Upper lobe of left lung (tissue), 4 donors: ENCODE data around the gene NTN1.

Experiments
- CTCF ChIP-seq, 6 experiments: fragments of 450-650 bp in 4 of 6; fragments of 200-600 bp in 2 of 6; sonication (generic) in 2 of 6; IDR thresholded peaks; one replicate each; pipeline ENCODE4 v1.5.1; 2016 to 2019; ENCODE audit warnings: antibody characterized with exemption in 6 of 6
- EP300 ChIP-seq, 4 donors: sonication (generic); formaldehyde crosslinking; IDR thresholded peaks; one replicate each; pipeline ENCODE4 v1.5.1; 2017; ENCODE audit warnings: antibody characterized with exemption in 4 of 4, control low read depth in 2 of 4
- POLR2A ChIP-seq, 4 donors: fragments of 450-650 bp; IDR thresholded peaks; one replicate each; pipeline ENCODE4 v1.5.1; 2016 to 2017; ENCODE audit warnings: antibody characterized with exemption in 4 of 4, mild to moderate bottlenecking in 2 of 4
- POLR2AphosphoS5 ChIP-seq, 2 donors: sonication (generic); formaldehyde crosslinking; IDR thresholded peaks; one replicate each; pipeline ENCODE4 v1.5.1; 2017; ENCODE audit warnings: antibody characterized with exemption in 2 of 2

DNA sequence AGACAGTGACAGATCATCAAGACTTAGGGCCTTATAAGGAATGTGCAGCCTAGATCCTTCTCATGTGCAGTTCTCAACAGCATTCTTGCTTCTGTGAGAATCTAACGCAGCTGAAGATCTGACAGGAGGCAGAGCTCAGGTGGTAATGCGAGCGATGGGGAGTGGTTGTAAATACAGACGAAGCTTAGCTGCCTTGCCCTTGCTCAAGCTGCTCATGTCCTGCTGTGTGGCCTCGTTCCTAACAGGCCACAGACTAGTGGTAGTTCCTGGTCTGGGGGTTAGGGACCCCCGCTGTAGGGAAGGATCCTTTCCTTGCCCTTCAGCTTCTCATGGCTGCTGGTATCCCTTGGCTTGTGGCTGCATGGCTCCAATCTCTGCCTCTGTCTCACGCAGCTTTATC lies 10.3 kb upstream of the NTN1 start:
- no peak for TF ChIP-seq CTCF (IDR thresholded peaks at IDR 0.05)
- no peak for TF ChIP-seq EP300 (IDR thresholded peaks at IDR 0.05)
- no peak for TF ChIP-seq POLR2AphosphoS5 (IDR thresholded peaks at IDR 0.05)
- no peak for TF ChIP-seq POLR2A (IDR thresholded peaks at IDR 0.05)
